ENCODE results near the gene DLEU7.

The DLEU7 gene

GRCh38 chr13:50809133-50810090, 34.1 kb downstream of the DLEU7 start:
- H3K27ac ChIP-seq = no peak overlapping the region
- no peak for TF ChIP-seq CTCF (IDR thresholded peaks at IDR 0.05)
- no peak for TF ChIP-seq ZFX (IDR thresholded peaks at IDR 0.05; ENCODE audit: borderline replicate concordance)

DNA sequence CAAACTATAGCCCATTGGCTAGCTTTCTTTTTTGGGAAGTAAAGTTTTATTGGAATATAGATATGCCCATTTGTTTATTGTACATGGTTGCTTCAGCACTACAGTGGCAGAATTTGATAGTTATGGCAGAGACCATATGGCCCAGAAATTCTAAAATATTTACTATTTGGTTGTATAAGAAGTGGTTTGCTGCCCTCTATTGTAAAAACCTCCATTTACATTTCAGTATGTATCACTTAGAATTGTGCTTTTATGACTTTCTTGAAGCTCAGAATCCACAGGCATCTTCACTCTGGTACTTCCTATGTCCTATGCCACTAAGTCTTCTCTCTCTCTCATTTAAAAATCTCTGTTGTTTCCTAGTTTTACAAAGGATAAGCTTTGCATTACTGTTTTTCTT, 37.7 kb downstream of the DLEU7 start:
- no peak for TF ChIP-seq CTCF (IDR thresholded peaks at IDR 0.05)
- no peak for TF ChIP-seq ZFX (IDR thresholded peaks at IDR 0.05; ENCODE audit: borderline replicate concordance)

GRCh38 chr13:50801087-50801931, 42.2 kb downstream of the DLEU7 start:
- H3K27ac ChIP-seq = no peak overlapping the region

More for the DNA sequence above, 37.7 kb downstream of the DLEU7 start:
- no peak overlapping the region for H3K27ac ChIP-seq

GRCh38 chr13:50800091-50800739, 43.3 kb downstream of the DLEU7 start:
- no peak overlapping the region for H3K27ac ChIP-seq
- TF ChIP-seq CTCF (IDR thresholded peaks at IDR 0.05) (no peak), ZFX (IDR thresholded peaks at IDR 0.05; ENCODE audit: borderline replicate concordance) (no peak)

More at GRCh38 chr13:50801087-50801931, 42.2 kb downstream of the DLEU7 start:
- TF ChIP-seq CTCF (IDR thresholded peaks at IDR 0.05) (peak; percentile 79), ZFX (IDR thresholded peaks at IDR 0.05; ENCODE audit: borderline replicate concordance) (no peak)

GRCh38 chr13:50798923-50799322, 44.6 kb downstream of the DLEU7 start:
- no peak overlapping the region for H3K27ac ChIP-seq
- no peak for TF ChIP-seq ZFX (IDR thresholded peaks at IDR 0.05; ENCODE audit: borderline replicate concordance)
- TF ChIP-seq CTCF (IDR thresholded peaks at IDR 0.05) = no peak

GRCh38 chr13:50797091-50797490, 46.4 kb downstream of the DLEU7 start:
- no peak overlapping the region for H3K27ac ChIP-seq
- TF ChIP-seq ZFX (IDR thresholded peaks at IDR 0.05; ENCODE audit: borderline replicate concordance) (no peak), CTCF (IDR thresholded peaks at IDR 0.05) (no peak)

All from 22Rv1 (cell line).